Measurements from ENCODE around the gene RHOH. TPM values are rescaled to one million over a fixed set of nuclear protein-coding genes. Genes with fewer than 3 reads are reported as not detected.

RHOH gene
- total RNA-seq, 2 donors from 2014 or later: 3.2 to 4.2 TPM

DNA sequence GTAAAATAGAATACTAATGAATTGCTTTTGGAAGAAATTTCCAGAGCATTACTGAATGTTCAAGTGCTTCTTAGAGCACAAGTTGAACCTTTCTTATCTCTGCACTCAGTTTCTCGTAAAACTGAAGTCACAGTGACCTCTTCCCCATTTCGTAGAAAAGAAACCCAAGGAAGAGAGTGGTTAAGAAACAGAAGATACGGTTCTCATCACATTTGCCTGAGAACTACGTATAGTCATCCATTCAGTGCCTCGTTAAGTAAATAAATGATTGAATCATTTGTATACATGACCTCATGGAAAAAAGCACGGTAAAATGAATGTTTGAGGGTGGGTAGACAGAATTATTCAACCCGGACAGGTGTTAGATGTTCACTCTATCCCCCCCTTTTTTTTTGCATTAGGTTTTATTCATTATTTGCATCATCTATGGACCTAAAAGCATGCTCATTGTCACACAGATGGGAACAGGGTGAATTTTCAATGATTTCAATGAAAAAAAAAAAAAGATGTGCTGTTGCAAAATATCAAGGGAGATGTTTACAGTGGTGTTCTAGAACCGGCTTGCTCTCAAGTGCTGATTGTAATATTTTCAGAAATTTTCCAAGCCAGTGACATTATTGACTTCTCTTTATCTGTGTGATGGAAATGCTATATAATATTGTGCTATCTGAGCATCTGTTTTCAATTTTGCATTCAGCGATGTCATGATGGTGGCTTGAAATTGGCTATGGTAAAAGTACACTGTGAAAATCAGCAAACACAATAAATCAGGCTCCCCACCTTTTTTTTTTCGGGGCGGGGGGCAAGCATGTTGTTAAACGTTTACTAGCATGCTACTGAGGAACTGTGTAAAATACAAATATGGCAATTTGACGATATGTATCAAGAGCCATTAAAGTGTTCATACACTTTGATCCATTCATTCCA, 4.3 kb downstream of the RHOH start:
- DNase-seq (ENCODE audit: low spot score): no peak
- intact Hi-C loops (cut with DNase I): no loop called here

DNA sequence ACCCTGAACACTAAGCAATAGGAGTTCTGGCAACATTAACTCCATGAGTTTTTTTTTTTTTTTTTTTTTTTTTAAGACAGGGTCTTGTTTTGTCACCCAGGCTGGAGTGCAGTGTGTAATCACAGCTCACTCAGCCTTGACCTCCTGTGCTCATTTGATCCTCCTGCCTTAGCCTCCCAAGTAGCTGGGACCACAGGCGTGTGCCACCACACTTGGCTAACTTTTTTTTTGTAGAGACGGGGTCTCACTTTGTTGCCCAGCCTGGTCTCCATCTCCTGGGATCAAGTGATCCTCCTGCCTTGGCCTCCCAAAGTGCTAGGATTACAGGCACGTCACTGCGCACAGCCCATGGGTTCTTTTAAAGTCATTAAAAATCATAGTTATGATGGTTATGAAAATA, 5.1 kb downstream of the RHOH start:
- DNase-seq (ENCODE audit: low spot score): no peak
- intact Hi-C loops (cut with DNase I): no loop called here

DNA sequence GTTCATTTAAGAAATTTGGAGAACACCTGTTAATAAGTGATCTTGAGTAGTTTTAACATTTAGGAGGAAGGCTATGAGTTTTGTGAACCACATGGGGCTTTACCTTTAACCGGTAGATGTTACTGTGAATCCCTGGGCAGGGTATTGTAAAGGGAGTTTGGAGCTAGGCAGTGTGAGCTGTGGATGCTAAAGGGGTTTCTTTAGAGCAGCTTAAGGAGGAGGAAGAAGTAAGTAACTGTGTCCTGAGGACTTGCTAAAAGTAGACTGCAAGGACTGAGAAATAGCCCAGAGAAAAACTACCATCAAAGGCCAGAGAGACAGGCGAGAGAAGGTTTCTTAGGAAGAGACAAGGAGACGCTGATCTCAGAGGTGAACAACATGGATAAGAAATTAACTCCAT, 5.6 kb downstream of the RHOH start:
- no peak for DNase-seq (ENCODE audit: low spot score)

DNA sequence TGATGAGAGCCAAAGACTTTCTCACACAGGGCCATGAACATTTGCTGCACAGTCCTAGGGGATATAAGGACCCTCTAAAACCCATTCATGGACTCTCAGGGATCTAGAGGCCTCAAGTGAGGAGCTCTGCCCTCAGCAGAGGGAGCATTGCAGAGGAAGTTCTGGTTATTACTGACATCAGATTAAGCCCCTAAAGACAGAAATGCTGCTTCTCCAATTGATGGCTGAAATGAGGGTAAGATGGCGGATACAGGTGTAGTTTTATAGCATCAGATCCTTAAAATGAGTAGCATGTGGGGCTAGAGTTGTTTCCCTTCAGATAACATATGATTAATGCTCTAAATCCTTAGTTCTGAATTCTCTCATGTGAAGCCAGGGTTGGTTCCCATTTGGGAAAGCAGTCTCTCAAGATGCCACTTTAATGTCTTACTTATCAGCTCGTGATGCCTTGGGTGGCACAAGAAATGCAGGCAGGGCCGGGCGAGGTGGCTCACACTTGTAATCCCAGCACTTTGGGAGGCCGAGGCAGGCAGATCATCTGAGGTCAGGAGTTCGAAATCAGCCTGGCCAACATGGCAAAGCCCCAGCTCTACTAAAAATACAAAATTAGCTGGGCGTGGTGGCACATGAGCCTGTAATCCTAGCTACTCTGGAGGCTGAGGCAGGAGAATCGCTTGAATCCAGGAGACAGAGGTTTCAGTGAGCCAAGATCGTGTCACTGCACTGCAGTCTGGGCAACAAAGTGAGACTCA, 7.9 kb downstream of the RHOH start:
- intact Hi-C loops (cut with DNase I): no loop called here
- no peak for DNase-seq (ENCODE audit: low spot score)

More for the DNA sequence above, 5.6 kb downstream of the RHOH start:
- intact Hi-C loops (cut with DNase I): no loop called here

DNA sequence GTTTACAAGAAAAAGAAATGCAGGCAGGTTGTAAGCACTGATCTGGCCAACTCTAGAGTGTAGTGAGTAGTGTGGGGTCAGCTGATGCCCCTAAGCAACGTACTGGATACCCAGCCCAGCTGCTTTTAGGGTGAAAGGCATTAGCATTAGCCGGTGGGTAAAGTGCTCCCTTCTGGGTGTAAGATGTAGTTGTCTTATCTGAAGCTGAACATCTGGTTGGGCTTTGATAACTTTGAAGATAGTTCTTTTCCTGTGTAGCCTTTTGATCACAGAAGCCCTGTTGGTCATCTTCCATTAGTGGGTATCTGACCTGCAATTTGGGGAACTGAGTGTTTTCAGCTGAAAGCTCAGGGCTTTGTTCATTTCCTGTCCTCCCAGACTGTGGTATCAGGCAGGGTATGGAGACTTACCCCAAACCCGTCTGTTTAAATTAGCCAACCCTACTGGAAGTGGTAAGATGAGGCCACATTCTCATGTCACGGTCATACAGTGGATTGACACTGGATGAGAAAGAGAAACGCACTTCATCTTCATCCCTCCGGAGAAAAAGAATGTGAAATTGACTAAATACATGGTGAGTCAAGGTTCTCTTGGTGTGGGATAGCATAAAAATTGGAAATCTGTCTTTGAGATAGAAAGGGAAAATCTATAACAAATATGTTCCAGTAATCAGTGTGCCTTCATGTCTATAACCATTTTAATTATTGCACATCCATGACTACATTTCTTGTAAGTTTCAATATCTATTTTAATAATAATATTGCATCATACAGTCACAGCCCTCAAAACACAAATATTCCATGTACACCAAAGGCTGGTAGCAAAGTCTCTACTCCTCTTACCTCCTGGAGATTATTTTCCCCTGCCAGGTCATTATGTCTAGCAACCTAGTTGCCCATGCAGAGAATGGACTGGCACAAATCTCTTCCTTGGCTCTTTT, 8.7 kb downstream of the RHOH start:
- no peak for DNase-seq (ENCODE audit: low spot score)
- intact Hi-C loops (cut with DNase I): no loop called here

DNA sequence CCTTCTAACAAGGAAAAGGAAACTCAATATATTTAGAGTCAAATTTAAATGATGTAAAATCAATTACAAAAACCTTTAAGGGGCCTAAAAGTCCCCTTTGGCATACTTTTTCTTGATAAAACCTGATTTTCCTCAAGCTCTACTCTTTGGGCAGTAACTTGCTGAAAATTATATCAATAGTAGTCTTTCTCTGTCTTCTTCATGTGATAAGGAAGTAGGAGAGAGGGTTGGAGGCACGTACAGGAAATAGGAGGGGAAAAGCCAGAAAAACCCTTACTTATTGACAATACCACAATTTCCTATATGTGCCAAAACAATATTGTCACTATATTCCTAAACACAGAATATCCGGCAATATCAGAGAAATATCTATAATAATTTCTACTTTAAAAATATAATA, 9.6 kb downstream of the RHOH start:
- no peak for DNase-seq (ENCODE audit: low spot score)
- intact Hi-C loops (cut with DNase I): no loop called here

DNA sequence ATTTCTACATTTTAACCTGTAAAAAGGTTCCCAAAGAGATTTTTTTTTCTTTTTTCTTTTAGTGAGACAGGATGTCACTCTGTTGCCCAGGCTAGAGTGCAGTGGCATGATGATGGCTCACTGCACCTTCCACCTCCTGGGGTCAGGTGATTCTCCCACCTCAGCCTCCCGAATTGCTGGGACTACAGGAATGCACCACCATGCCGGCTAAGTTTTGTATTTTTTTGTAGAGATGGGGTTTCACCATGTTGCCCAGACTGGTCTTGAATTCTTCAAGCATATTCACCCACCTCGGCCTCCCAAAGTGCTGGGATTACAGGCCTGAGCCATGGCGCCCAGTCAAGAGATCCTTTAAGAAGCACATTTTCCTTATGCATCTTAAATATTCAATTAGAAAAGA, 12.6 kb downstream of the RHOH start:
- DNase-seq (ENCODE audit: low spot score): no peak
- intact Hi-C loops (cut with DNase I): no loop called here

DNA sequence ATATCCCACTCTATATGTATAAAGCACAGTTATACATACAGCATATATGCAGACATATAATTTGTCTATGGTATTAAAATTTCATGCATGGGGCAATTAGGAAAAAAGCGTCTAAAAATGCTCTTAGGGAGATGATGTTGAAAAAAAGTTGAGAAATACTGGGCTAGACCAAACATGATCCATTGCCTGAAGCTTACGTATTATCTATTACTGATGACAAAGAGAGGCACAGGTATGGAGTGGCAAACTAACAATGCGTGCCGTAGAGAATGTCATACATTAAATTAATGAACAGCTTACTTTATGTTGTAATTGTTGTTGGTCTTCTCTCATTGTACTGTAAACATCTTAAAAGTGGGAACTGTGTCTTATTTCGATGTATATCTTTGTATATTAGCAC, 13.9 kb downstream of the RHOH start:
- DNase-seq (ENCODE audit: low spot score): no peak
- intact Hi-C loops (cut with DNase I): no loop called here

DNA sequence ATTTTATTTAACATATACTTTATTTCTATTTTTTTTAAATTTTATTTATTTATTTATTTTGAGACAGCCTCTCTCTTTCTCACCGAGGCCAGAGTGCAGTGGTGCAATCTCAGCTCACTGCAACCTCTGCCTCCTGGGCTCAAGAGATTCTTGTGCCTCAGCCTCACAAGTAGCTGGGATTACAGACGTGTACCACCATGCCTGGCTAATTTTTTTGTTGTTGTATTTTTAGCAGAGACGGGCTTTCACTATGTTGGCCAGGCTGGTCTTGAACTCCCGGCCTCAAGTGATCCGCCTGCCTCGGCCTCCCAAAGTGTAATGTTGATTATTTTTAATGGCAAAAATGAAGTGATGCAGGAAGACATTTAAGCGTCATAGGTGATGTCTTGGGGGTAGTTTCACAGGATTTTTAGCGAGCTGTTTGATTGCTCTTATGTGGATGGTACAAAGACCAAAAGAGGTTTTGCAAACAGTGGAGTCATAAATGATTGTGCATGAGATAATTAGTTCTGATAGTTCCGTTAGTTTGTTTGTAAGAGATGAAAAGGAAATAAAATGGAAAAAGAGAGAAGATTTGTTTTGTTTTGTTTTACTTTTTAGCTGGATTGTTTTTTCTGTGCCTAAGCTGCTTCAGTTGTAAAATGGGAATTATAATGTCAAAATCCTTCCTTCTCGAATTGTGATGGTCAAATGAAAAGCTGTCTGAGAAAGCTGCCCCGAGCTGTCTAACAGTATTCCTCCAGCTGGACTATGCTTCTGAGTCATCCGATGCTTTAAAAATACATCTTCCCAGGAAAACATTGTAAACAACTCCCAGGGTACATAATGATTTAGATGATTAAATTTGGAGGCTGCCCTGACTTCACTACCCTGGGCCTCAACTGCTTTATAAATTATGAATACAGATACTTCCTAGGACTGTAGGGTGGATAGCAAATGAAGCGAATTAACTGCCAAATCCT, 14.7 kb downstream of the RHOH start:
- intact Hi-C loops (cut with DNase I): no loop called here
- DNase-seq (ENCODE audit: low spot score): no peak

DNA sequence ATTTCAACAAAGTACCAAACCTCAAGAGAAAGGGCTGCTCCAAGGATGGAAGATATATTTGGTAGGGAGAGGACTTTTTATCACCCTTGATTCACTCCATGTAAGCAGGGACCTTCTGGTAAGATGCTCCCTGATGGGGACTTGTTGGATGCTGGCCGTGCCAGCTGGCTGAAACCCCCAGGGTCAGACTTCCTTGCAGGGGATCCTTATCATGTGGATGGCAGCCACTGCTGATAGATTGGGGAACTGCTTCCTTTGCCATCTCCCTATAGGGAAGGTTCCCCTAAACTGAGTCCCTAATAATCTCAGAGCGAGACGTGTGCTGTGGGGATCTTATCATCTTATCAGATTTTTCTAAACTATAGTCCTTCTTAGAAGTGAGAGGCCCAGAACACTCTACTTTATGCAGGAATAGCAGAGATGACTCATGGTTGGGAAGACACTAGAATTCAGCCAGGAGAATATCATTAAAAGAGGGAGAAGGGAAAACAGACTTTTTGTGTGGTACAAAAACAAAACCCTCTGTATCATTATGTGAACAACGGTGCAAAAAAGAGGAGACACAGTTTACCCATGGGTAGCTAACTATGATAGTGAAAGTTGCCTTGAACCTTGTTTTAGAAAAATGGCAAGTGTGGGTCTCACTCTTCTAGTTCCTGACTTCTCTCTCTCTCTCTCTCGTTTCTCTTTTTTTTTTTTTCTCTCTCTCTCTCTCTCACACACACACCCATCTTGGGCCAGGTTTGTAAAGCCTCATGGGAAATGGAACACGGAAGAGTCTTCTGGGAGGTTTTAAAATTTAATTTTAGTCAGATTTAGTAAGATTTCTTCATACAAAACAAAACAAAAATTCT, 16.1 kb downstream of the RHOH start:
- DNase-seq (ENCODE audit: low spot score): no peak
- intact Hi-C loops (cut with DNase I): no loop called here

DNA sequence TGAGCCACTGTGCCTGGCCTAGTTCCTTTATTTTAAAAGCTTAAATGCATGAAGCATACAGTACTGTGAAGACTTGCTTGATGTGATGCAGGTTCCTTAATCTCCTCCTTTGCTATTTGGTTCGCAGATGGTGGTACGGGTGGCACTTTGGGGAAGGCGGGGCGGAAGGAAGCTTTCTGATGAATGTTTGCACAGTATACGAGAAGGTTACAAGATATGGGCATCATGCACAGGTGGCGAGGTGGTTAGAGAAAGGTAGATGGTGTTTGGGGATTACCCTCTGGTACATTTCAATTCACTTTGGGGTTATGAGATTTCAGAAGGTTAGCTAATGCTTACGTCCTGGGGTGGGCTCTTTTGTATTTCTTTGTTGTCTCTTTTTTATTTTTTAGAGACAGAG, 17.2 kb downstream of the RHOH start:
- intact Hi-C loops (cut with DNase I): no loop called here
- DNase-seq (ENCODE audit: low spot score): no peak

DNA sequence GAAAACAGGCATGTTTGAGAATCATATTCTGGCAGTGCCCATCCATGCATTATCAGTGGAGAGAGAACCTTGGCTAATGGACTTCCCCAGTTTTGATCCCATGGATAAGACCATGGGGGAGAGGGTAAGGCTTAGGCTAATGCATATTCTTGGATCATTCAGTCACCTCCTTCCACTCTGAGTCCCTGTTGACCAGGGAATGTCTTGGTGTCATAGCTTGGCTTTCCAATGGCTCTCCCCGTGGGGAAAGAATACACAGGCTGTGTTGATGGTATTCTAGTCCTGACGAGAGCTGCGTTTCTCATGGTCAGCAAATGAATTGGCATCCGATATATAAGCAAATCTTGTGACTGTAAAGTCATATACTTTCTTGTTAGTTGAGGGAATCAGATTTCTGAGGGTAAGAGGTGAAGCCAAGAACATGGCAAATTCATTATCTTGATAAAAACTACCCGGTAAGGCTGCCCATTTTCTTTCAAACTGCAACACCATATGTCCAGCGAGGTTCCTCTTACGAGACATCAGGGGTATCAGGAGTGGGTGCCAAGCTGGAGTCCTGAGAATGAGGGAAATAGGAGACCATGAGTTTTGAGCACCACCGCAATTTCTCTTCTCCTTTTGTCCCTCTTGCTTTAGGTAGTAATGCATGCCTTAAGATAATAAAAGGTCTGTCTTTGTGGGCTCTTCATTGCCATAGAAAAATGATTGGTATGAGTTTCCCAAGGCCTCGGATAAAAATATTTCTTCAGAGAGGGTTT, 18.0 kb downstream of the RHOH start:
- intact Hi-C loops (cut with DNase I): no loop called here
- no peak for DNase-seq (ENCODE audit: low spot score)

DNA sequence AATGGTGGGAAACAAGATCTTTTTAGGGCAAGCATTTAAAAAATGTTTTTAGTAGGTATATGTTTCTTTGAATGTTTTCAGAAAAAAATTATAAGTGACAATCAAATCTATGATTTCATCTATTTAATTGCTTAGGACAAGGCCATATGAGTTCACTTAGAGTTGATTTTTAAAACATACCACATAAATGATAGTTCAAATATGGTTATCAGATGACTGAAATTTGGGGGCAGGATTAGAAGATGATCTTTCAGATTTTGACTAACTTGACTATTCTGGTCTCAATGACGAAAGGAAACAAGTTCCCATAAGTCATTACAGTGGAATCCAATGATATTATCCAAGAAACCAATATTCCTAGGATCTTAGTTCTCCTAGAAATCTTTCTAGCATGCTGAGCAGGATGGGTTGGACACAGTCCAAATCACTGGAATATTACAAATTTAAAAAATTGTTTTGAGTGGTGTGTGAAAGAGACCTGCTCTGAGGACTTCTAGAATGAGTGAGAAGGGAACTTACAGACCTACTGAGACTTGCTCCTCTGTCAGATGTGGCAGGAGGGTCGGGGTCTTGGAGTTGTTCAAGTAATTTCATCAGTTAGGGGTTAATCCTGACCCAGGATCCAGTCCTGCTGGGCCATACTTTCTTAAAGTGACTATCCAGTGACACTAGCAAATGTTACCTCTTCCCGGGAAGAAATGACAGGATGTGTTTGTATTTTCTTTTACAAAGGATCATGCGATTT, 20.0 kb downstream of the RHOH start:
- intact Hi-C loops (cut with DNase I): no loop called here
- DNase-seq (ENCODE audit: low spot score): no peak

DNA sequence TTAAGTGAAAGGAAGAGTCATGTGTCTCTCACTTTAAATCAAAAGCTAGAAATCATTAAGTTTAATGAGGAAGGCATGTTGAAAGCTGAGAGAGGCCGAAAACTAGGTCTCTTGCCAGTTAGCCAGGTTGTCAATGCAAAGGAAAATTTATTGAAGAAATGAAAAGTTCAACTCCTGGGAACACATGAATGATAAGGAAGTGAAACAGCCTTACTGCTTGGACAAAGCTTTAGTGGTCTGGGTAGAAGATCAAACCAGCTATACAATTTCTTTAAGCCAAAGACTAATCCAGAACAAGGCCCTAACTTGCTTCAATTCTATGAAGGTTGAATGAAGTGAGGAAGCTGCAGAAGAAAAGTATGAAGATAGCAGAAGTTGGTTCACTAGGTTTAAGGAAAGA, 24.9 kb downstream of the RHOH start:
- intact Hi-C loops (cut with DNase I): no loop called here
- no peak for DNase-seq (ENCODE audit: low spot score)

DNA sequence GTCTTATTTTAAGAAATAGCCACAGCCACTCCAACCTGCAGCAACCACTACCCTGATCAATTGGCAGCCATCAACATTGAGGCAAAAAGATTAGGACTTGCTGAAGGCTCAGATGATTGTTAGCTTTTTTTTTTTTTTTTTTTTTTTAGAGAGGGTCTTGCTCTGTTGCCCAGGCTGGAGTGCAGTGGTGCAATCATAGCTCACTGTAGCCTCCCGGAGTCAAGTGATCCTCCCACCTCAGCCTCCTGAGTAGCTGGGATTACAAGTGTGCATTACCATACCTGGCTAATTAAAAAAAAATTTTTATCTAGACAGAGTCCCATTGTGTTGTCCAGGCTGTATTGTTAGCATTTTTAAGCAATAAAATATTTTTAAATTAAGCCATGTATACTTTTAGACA, 26.5 kb downstream of the RHOH start:
- intact Hi-C loops (cut with DNase I): no loop called here
- no peak for DNase-seq (ENCODE audit: low spot score)

DNA sequence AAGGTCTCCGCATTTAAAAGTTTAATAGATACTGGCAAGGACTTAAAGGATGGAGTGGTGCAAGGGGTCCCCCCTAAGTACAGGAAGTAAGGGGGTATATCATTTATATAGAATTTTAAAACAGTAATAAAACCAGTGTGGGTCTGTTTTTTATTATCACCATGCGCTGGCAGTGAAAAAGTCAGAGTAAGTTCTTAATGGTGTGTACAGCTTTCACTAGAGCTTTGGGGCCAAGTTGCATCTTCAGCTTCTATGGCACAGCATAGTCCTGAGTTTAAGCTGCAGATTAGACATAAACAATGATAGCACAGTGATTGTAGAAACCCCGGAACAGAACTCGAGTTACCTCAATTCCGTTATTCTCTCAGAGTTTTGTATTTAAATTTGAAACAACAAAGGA, 27.6 kb downstream of the RHOH start:
- no peak for DNase-seq (ENCODE audit: low spot score)
- intact Hi-C loops (cut with DNase I): no loop called here
